NCI-H1417 treated with DMSO at 0.1 percent for 48 hours (cell line): ENCODE results near the gene USP2.

Experiments used
- DNase-seq: peaks from one replicate; lab custom pipeline; 2025; lab: John Stamatoyannopoulos, UW

USP2 gene, protein sequence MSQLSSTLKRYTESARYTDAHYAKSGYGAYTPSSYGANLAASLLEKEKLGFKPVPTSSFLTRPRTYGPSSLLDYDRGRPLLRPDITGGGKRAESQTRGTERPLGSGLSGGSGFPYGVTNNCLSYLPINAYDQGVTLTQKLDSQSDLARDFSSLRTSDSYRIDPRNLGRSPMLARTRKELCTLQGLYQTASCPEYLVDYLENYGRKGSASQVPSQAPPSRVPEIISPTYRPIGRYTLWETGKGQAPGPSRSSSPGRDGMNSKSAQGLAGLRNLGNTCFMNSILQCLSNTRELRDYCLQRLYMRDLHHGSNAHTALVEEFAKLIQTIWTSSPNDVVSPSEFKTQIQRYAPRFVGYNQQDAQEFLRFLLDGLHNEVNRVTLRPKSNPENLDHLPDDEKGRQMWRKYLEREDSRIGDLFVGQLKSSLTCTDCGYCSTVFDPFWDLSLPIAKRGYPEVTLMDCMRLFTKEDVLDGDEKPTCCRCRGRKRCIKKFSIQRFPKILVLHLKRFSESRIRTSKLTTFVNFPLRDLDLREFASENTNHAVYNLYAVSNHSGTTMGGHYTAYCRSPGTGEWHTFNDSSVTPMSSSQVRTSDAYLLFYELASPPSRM

GRCh38 chr11:119381181-119381988 lies at the start of gene USP2:
TSS of gene USP2 (minus strand) at chr11:119381690. CDS start at chr11:119373480, 8,210 bp downstream.
- DNase-seq = peak; percentile 91

DNA sequence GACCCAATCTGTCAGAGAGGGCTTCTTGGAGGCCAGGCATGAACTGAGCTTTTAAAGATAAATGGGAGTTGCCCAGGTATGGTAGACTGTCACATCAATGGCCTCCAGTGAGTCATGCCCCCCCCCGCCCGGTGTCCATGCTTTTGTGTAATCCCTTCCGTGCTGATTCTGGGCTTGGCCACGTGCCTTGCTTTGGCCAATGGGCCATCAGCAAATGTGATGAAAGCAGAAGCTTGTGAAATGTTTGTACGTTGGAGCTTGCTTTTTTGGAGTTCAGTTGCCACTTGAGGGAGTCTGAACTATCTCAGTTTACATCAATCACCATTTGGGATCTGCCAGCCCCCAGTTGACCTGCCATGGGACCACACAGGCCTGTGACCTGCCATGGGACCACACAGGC lies 45.8 kb upstream of the USP2 start:
- no peak for DNase-seq

- DNase-seq = no peak
Observed at GRCh38 chr11:119426142-119426541, 44.7 kb upstream of the USP2 start.

DNA sequence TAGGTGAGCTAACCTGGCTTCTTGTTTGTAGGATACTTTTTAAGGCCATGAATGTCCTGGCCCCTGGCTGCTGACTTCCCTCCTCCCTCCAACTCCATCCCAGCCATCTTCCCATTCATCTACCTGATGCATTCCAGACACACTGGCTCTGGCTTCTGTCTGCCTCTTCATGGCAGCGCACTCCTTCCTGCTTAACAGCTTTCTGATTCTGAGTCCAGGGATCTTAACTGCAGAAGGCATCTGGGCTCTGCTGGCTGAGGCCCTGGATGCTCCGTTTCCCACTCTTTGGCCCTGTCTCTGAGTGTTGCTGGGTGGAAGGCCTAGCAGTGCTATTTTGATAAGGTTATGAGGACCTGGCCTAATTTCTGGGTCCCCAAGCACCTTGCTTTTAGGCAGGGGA lies 43.3 kb upstream of the USP2 start:
- no peak for DNase-seq

GRCh38 chr11:119424276-119424675 lies 42.8 kb upstream of the USP2 start:
- DNase-seq = no peak

GRCh38 chr11:119423509-119424254 lies 42.2 kb upstream of the USP2 start:
- no peak for DNase-seq

DNA sequence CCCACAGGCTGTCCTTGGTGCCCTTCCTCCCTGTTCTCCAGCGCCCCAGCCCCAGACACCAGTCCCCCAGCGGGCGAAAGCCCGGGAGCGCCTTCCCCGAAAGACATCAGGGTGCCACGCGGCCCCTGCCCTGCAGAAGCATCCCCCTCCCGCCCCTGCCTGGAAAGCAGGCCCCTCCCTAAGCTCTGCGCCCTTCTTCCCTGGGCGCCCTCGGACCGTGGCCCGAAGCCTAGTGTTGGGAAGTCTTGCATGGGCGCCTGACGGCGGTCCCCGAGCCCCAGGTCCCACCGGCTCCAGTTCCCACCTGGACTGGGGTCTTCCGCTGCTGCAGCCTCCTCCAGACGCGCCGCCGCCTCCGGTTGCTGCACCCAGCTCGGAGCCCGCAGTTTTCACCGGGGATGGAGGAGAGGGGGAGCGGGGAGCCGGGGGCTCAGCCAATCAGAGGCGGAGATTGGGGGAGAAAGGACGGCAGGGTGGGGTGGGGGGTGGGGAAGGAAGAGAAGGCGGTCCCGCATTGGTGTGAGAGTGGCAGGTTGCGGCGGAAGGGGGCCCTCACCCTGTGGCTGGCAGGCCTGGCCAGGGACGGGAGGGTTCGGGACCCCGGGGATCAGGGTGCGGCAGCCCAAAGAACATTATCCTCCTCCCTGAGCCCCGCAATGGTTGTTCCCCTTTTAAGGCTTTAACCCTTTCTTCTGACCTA lies 41.5 kb upstream of the USP2 start, which contains the start of gene THY1:
TSS of gene THY1 (minus strand) at position 364 of the 700 bp plus-strand sequence. CDS start 2,267 bp downstream, outside the sequence.
- no peak for DNase-seq

DNA sequence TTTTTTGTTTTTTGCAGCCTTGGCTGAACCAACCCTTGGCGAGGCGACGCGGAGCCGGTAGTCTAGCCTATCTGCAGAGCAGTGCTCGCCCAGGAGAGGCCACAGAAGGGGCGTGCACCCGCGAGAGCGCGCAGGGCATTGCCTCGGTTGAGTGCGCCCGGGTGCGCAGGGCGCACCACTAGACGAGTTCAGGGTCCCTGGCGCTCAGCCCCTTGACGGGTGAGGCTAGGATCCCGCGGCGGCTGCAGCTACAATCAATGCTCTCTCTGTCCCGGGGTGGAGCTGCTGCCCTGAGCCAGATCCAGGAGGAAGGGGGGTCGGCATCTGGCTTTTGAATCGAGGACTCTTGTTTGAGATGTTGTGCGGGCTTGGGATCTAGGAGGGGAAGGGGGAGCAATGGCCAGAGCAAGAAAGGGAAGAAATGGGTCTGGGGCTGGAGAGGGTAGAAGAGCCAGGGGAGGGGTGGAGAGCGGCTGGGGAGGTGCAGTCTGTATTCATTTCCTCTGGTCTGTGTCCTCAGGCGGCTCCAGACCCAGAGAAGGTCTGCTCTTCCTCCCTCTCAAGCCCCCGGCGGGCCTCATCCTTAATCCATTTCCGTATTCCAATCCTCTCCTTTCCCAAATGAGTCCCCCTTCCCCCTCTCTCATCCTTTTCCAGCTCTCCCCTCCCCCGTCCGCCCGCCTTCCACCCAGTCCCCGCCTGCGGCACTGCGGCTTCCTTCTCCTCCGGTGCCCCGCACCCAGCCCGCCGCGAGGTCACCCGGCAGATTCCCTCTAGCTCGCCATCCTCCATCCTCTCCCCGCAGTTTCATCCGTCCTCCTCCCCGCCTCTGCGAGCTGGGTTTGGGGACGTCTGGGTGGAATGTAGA lies 40.7 kb upstream of the USP2 start:
- no peak for DNase-seq

DNA sequence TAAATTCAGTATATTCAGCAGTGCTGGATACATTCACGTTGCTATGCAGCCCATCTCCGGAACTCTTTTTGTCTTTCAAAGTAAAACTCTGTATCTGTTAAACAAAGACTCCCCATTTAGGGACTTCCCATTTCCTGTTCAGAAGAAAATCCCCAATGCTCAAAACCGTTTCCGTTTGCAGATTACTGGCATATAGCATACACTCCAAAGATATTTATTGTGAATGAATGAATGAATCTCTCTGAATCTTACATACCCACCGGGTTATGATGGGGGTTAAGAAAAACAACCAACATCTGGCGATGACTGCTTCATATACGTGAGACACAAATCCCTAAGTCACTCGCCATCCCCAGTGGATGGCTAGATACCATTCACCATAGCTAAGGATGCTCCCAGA lies 39.9 kb upstream of the USP2 start:
- no peak for DNase-seq

DNA sequence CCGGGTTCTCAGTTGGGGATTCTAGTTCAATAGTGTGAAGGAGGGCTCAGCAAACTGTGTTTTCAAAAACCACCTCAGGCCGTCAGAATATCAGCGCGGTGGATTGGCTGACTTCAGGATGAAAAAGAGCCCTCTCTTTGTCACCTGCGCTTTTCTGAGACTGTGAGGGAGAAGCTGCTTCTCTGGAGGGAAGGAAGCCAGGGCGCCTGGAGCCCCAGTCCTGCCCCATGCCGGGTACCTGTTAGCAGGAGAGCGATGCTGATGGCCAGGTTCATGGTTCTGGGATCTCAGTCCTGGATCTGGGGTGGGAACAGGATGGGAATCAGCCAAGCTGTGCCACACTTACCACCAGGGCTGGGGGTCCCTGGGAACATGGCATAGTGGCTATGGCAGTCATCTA lies 39.1 kb upstream of the USP2 start:
- no peak for DNase-seq

DNA sequence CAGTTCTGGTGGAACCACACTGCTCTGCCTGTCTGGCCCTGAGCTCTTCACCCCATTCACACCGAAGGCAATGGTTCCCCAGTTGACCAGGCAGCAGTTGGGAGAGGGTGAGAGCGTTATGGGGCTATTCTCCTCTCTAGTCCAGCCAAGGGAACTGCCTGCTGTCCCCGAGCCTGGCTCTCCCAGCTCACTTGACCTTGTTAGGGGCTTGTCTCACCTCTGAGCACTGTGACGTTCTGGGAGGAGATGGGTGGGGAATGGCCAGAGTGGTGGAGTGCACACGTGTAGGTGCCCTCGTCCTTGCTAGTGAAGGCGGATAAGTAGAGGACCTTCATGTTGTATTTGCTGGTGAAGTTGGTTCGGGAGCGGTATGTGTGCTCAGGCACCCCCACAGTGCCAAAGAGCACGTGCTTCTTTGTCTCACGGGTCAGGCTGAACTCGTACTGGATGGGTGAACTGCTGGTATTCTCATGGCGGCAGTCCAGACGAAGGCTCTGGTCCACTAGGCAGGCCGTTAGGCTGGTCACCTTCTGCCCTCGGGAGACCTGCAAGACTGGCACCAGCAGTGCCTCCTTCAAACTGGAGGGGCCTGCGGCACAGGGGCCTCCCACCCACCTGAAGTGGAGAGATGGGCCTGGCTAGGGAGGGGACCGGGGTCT lies 38.5 kb upstream of the USP2 start:
- DNase-seq = no peak

- DNase-seq = no peak
Observed at GRCh38 chr11:119419246-119419645, 37.8 kb upstream of the USP2 start.

GRCh38 chr11:119418759-119419158 lies 37.3 kb upstream of the USP2 start:
- DNase-seq = no peak

- DNase-seq = no peak
Observed at GRCh38 chr11:119417726-119418540, 36.4 kb upstream of the USP2 start.

GRCh38 chr11:119416606-119417580 lies 35.4 kb upstream of the USP2 start:
- DNase-seq = no peak

DNA sequence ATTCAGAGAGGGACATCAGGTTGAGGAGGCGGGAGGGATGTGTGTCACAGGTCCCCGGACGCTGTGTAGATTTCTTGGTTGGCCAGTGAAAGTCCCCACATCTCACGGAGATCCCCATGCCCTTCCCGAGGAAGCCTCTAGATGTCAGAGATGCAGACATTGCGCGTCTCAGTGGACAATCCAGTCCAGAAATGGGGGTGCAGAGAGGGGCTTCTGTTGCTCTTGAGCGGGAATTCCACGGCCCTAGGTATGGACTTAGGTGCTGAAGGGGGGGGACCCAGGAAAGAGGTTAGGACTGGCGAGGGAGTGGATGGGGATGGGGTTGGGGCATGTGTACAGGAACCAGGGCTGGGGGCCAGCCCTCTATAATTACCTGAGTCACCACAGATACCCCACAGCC lies 34.5 kb upstream of the USP2 start:
- no peak for DNase-seq

DNA sequence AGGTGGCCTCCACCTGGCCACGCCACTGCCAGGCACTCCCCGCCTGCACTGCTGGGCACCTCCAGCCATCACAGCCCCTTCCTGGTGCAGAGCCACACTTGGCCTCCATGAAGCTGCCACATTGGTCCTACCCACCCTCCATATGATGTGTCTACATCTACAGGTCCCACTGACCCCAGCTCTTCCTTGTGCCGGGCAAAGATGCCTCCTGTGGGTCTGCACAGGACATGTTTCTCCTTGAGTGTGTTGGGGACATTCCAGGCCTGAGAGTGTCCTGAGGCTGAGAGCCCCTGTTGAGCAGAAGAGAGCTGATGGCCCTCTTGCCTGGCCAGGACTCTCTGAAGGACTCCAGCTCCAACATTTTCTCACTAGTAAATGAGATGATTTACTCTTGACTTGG lies 34.0 kb upstream of the USP2 start:
- no peak for DNase-seq

DNA sequence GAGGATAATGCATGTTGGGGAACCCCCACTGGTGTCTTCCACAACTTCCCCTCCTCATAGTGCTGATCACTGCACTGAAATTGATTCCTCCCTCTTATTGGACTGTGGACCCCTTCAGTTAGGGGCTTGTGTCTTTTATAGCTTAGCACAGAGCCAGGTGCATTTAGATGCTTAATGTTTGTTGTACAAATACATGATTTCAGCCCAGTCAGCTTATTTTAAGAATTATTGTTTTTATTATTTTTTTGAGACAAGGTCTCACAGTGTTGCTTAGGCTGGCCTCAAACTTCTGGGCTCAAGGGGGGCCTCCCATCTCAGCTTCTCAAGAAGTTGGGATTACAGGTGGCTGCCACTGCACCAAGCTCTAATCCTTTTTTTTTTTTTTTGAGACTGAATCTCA lies 33.2 kb upstream of the USP2 start:
- DNase-seq = no peak
